M059J (cell line): ENCODE measurements around the gene FGF21. TPM values are rescaled to one million over a fixed set of nuclear protein-coding genes. Genes with fewer than 3 reads are reported as not detected.
A peak's percentile ranks its signal among the peaks of the same experiment; 100 is the strongest.

Experiments
- DNase-seq: peaks from one replicate; pipeline ENCODE4 v3.0.0-alpha.2; 2012; ENCODE audit warnings: low read depth
- total RNA-seq: library from RNA; depleted of rRNA; stranded (reverse); fragments of >200 nt; shearing (Covaris generic); gene quantifications from 2 replicates; pipeline ENCODE4 v1.2.3, GENCODE V29; 2014

FGF21 gene
- total RNA-seq, 1 experiment from 2014 or later: not detected

DNA sequence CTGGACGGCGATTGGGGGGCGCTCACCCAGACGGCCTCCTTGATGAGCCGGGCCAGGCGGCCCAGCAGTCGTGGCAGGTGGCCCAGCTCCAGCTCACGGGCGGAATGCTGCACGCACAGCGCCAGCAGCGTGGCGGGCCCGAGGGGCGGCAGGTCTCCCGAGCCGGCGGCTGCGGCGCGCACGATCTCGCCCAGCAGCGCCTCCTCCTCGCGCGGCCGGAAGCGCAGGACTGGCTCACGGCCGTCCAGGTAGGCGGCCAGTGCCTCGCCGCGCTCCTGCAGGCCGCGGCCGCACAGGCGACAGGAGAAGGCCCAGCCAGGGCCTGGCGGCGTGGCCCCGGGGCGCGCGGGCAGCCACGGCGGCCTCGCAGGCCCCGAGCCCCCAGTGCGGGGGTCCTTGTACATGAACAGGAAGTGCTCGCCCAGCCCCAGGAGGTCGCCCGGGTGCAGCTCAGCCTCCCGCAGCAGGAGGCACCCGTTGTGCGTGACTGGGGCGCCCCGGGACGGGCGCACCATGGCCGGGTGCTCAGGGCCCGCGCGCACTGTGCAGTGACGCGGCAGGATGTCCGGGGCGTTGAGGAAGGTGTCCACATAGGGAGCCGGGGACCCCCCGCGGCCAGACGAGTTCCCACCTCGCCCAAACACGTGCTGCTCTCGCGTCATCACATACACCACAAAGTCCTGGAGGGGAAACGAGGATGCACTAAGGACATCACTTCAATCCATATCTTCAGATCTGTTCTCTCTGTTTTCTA lies 26.2 kb upstream of the FGF21 start:
- no peak for DNase-seq

DNA sequence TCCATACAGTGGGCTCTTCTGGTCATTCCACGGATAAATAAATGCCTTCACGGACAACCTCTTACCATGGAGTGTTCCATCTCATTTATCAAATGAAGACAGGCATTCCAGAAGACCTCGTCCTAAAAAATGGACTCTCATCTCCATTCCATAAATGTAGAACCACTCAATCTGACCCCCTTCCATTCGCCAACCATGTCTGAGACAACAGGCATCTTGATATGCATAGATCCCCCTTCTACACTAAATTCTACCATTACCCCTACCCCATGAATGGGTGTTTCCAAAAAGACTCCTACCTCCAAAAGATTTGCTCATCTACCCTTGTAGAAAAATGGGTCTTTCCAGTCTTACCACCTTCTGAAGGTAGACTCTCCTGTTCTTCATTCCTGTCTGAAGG lies 23.9 kb upstream of the FGF21 start:
- no peak for DNase-seq

DNA sequence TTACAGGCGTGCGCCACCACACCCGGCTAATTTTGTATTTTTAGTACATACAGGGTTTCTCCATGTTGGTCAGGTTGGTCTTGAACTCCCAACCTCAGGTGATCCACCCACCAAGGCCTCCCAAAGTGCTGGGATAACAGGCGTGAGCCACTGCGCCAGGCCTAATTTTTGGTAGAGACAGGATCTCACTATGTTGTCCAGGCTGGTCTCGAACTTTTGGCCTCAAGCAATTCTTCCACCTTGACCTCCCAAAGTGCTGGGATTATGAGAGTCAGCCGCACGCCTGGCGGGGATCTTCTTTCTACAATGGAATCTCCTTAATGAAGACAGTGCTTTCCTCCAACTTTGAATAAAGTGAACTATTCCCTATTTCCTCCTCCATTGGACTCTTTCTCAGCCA lies 20.7 kb upstream of the FGF21 start:
- DNase-seq: no peak

DNA sequence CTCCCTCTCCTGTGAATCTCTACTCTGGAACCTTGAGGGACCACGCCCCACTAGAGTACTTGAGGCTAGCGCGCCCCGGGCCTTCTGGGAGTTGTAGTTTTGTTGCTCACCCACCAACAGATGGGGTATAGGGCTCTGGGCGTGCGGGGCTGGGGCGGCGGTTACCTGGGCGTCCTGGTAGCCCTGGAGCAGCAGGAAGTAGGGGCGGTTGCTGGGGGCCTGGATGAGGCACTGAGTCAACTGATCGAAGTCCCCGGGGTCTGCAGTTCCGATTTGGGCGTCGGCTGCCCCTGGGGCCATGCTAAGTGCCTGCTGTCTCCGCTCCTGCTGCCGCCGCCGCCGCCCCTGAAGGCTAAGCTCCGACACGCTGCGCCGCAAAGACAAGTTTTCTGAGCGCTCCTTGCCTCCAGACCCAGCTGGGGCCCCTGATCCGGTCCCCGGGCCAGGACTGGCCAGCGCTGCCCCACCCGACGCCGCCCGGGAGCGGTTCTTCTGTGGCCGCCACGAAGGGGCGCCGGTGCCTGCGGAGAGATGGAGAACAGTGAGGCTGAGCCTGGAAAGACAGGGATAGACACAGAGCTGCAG lies 20.2 kb upstream of the FGF21 start:
- no peak for DNase-seq

DNA sequence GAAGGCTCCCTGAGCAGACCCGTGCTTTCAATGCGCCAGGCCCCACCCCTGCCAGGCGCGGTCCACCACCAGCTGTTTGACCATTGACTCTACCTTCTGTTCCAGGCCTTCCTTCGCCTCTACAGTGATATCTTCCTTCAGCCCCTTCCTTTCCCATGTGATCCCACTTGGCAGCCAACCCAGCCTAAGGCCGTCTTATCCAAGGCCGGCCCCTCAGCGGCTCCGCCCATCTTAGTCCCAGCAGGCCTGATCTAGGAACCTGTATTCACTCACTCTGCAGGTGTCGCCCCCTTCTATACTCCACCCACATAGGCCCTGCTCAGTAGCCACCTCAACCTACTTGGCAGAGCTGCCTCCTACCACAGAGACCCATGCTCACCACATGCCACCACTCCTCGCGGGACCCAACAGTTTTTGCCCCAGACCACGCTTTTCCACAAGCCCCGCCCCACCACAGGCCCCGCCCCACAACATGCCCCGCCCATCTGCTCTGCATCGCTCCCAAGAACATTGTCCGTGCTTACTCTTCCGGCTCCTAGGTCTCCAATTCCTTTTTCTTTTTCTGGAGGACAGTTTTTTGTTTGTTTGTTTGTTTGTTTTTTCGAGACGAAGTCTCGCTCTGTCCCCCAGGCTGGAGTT lies 17.8 kb upstream of the FGF21 start:
- DNase-seq: no peak

DNA sequence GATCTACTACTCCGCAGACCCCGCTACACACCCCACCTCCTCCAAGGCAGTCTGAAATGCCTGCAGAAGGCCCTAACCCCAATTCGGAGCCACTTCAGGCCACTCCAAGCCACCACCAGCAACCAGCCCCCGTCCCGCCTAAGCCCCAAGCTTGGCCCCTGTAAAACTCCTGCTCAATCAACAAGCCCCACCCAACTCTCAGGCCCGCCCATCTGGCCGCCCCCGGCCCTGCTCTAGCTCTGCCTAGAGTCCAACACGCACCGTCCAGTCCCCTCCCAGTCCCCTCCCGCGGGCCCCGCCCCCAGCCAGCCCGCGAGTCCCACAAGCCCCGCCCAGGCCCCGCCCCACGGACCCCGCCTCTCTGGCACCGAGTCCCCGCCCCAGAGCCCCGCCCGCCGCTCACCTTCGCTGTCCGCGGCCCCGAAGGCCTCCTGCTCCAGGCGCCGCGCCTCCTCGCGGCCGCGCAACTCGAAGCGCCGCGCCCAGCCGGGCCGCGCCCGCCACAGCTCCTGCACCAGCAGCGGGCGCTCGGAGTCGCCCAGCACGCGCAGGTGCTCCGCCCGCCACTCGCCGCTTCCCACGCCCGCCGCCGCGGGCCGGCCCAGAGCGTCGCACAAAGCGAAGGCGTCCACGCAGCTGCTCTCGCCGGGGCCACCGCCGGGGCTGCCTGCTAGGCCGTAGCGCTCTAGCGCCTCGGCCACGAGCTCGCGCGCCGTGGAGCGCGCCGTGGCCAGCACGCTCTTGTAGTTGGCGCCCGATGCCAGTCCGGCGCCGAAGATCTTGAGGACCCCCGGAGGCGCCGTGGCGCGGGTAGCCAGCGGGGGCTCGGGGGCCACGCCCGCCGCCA lies 16.5 kb upstream of the FGF21 start:
- DNase-seq: peak; percentile 84

DNA sequence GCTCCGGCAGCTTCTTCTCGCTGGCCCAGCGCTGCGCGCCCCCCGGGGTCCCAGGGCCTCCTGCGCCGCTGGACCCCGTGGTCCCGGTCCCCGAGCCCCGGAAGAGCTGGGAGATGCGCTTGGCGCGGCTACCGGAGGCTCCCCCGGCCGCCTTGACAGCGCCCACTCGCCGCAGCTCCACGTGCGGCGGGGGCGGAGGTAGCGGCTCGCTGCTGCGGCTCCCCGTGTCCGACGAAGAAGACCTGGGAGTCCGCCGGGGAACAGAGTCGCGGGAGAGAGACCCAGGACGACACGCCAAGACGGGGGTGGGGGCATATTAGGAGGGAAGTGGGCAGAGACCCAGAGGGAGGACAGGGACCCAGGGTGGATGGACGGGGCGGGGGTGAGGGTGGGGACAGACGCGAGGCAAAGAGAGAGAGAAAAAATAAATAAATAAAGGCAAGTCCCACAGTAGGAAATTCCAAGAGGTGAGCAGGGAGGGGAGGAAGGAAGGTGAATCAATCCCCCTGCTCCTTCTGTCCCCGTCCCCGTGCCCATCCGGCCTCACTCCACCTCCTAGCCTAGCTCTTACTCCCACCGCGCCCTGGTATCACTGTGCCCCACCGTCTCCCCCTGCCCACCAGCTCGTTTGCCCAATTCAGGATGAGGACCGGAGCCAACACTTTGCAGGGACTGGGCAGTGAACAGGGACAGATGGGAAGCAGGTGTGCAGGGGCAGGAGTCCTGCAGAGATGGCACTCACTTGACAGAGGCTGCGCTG lies 15.7 kb upstream of the FGF21 start:
- no peak for DNase-seq

DNA sequence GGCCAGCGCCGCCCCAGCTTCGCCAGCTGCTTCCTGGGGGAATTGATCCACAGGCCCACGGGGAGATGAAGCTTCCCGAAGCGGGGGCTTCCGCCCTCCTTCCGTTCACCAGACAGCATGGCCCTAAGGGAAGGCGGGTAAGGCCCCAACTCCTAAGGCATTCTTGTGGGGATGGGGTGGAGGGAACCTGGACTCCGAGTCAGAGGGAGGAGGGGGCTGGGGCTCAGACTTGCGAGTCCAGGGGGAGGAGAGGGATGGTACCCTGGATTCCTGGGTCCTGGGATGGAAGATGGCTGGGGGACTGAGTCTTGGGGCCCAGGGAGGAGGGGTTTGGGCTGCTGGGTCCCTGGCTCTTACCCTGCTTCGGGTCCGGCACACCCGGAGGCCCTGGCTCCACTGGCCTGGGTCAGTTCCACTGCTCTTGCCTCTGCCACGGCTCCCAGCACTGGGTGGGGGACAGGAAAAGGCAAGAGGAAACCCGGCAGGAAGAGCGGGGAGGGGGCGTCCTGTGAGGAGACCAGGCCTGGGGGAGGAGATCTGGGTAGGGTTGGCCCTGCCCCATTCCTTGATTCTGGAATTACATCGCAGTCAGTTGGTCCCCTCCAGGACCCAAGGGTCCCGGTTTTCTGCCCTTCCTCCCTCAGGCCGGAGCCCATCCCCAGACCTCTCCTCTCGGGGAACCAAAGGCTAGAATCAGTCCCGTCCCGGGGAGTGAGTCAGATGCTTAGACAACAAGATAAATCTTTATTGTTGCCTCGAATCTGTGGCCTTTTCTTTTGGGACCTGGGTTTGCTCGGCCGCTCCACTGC lies 15.0 kb upstream of the FGF21 start, which contains the start of gene RASIP1:
Gene RASIP1 (minus strand): TSS at position 447 of the 809 bp plus-strand sequence. CDS start 328 bp downstream, at position 119.
- DNase-seq: no peak

DNA sequence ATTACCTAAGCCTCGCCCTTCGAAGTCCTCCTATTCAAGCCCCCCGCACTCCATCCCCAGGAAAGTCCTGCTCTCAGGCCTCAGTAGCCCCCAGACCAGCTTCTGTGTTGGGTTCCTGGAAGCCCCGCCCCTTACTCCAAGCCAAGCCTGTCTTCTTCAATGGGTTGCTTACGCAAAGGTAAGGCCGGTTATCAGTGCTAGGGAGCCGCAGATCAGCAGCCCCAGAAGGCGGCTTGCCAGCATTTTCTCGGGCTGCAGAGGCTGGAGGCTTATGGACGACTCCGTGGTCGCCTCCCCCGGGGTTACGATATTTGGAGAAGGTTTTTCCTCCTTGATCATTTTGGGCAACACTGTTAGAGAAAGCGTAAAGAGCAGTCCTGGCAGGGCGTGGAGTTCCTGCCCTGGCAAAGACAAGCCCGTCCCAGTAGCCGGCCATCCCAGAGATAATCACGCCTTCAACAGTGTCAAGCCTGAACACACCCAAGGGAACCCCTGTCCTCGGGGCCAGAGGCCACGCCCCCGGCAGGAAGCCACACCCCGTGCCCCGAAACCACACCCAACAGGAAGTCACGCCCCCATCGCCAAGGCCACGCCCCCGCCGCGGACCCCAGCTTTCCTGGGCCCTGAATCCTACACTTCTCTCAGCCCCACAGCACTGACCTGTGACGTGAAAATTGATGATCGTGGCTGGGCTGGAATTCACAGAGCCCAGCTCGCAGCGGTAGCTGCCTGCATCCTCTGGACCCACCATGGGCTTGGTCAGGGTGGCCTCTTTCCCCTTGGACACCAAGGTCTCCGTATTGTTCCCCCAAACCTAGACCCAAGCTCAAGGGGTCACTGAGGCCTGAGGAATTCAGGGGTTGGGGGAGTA lies 14.0 kb upstream of the FGF21 start:
- DNase-seq: no peak

DNA sequence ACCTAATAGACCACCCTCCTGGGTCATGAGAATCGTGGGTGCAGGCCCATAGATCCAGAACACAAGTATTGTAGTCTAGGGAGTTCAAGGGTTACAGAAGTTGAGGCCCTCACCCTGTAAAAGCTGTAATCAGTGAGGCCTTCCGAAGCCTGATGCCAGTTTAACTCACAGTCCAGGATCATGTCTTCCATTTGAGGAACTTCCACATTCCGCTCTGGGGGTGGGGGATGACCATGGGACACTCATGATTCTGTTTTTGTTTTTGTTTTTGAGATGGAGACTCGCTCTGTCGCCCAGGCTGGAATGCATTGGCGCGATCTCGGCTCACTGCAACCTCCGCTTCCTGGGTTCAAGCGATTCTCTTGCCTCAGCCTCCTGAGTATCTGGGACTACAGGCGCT lies 13.2 kb upstream of the FGF21 start:
- no peak for DNase-seq

DNA sequence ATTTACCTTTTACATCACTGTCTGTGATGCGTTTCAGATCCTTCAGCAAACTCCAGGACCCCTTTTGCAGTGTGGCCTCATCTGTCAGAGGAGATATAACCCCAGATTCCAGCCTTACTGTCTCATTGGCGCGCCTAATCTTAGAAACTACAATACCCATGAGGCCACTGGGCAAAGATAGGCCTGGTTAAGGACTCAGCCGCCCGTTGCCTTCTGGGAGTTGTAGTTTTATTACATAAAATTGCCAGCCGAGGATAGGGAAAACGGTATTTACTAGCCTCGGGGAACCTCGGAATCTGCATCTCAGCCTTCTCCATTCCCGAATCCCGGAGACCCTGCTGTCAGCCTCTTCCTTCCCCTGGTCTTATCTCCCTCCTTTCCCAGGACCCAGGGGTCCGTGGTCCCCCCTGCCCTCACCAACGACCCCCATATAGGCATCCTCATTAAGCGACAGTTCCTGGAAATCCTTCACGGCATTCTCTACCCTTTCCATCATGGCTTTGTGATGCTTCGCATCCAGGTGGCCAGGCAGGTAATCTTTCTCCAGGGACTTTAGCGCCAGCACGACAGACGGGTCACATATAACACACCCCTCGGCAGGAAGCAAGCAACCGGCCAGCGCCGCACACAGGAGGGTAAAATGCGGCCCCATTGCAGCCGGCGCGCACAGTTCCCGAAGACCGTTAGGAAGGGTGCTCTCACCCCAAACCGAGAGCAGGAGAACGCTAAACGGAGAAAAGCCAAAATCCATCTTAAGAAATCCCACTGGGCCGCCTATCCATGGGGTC lies 9.9 kb upstream of the FGF21 start:
- DNase-seq: peak; percentile 67

DNA sequence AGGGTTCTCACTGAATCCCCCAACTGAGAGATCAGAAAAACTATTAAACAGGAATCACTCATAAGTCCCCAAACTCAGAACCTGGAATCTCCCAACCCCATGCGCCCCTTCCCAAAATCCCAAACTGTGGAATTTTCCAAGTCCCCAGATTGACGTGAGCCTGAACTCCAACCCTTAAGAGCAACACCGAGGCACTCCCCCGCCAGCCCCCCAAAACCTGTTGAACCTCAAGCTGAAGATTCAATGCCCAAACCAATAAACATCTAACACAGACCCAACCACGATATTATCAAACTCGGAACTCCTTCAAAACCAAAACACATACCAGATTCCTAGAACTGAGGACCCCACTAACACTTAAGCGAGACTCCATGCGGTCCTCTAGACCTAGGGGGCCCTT lies 9.2 kb upstream of the FGF21 start:
- no peak for DNase-seq

DNA sequence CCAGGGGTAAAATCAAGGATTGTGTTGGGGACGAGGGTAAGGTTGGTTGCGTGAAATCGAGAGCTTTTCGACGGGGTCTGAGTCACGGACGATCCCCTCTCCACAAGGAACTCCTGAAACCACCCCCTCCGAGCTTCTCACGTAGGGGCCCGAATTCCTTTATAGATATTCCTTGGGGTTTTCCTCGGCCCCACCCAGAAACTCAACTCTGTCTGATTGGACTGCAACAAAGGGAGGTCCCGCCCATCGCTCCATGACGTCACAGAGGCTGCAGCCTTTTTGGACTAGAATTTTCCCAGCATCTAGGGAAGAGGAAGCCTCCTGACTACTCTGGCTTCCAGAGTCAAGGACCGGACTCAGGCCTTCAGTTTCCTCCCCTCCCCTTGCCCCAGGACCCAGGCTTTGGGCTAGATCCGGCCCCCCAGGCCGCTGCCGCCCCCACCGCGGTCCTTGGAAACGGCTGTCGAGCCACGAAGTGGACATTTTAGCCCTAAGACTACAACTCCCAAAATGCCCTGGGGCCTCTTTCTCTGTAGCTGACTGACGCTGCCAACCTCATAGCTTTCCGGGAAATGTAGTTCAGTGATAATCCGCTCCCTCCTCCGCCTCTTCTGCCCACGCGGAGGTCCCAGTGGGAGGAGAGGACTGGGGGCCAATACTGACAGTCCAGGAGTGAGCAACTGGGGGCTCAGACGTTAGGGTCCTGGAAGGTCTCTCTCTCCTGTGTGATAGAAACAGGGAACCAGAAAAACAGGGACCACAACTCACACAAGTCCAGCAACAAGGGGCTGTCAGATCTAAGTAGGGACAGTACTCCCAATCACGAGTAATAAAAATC lies 8.4 kb upstream of the FGF21 start, which contains the start of gene IZUMO1:
Gene IZUMO1 (minus strand): TSS at position 172 of the 838 bp plus-strand sequence. CDS start 1,050 bp downstream, outside the sequence.
- DNase-seq: peak; percentile 83

DNA sequence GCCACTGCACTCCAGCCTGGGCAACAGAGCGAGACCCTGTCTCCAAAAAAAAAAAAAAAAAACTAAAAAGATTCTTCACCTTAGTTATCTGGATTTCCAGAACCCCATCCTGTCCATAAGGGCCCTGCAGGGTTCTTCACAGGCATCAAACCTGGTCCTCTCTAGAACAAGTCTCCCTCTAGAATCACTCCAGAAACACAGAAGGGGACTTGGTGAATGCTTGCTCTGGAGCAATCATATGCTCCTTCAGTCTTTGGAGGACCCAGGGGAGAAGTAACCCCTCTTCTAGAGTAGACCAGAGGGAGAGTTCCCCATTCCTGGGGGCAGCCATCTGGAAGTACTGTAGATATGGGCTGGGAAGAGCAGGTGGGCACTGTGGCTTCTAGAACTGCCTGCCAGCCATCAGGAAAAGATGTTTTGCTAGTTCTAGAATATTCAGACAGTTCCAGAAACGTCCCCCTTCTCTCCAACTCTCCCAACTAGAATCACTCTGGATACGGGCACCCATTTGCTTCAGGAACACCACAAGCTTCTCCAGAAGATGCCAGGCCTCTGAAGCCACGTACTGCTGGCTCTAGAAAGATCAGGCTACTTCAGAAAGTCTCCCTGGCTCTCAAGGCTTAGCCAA lies 5.6 kb upstream of the FGF21 start:
- no peak for DNase-seq

DNA sequence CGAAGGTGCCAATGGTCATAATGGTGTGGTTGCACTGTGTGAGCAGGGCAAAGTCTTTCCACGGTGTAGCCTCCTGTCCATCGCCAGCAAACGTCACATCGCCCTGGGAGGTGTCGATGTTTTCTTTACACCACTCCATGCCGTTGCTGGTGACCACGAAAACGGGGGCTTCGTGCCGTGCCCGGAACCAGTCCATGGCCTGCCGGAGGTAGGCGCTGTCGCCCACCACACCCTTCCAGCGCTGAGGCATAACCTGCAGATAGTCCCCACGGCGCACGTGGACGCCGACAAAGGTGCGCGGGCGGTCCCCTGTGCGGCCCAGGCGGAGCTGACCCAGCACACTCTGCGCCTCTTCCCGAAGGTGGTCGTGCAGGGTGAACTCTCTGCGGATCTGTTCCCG lies 5.0 kb upstream of the FGF21 start:
- no peak for DNase-seq

DNA sequence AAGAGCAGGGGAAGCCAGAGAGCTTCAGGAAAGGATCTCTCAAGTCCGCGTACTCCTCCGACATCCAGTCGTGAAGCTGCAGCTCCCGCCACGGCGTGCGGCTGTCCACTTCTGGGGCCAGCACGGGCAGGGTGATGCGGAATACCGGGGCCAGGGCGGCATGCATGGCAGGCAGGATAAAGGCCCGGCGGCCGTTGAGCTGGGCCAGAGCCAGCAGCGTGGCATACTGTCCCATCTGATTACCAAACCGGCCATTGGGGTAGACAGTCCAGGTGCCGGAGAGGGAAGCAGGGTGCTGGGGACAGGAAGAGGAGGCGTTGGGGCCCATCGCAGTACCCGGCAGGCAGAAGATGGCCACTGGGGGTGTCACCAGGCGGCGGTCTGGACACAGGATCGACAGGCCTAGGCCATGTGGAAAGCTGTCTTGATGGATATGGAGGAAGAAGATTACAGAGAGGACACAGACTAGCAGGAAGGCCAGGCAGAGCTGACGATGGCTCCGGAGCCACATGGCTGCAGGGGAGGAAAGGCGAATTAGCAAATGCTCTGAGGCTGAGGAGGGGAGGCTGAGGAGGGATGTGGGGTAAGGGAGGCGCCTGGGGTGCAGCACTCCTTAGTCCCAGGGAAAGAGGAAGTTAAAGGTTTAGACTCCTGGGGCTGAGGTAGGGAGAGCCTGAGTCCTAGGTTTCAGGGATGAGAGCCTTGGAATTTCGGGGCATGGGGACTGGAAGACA lies 4.4 kb upstream of the FGF21 start:
- DNase-seq: no peak
